Neural progenitor cell (in vitro differentiated cells): ENCODE measurements around the gene VPS50.

Experiments
- EZH2 ChIP-seq: fragments of 200-600 bp; sonication (generic); IDR thresholded peaks from 2 replicates; pipeline ENCODE4 v1.6.1; 2017; ENCODE audit warnings: antibody characterized with exemption, mild to moderate bottlenecking, moderate library complexity
- TF ChIP-seq, protein P1 (sequence below): fragments of 200-600 bp; sonication (generic); IDR thresholded peaks from 2 replicates; pipeline ENCODE4 v1.5.1; 2017; ENCODE audit warnings: antibody characterized with exemption, mild to moderate bottlenecking

DNA sequence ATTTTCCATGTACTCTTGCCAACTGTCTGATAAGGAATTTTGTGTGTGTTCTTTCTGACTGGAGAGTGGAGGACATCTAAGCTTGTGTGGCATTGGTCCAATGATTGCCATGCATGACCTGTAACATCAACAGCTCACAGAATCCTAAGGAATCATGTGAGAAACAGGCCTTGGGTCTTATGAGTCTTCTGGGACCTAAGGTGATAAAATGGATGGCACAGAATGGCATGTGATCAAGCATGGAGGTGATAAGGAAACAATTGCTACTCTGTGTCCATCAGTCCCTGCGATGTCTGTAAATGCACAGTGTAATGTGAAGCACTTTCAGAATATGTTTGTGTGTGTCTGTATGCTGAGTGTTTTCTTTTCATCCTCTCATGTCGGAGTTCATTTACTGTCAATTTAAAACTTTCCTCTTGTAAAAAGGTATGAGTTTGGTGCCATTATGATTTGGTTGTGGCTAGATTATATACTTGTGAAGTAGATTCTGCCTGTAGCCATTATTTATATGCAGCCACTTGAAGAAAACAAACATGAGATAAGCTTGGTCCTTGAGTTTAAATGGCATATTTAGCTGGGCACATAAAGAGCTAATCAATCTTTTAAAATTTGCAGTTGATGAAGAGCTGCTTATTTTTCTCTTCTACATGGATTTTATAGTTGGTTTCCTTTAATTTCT lies 127.5 kb downstream of the VPS50 start:
- no peak for TF ChIP-seq EZH2
- TF ChIP-seq, protein P1, sequence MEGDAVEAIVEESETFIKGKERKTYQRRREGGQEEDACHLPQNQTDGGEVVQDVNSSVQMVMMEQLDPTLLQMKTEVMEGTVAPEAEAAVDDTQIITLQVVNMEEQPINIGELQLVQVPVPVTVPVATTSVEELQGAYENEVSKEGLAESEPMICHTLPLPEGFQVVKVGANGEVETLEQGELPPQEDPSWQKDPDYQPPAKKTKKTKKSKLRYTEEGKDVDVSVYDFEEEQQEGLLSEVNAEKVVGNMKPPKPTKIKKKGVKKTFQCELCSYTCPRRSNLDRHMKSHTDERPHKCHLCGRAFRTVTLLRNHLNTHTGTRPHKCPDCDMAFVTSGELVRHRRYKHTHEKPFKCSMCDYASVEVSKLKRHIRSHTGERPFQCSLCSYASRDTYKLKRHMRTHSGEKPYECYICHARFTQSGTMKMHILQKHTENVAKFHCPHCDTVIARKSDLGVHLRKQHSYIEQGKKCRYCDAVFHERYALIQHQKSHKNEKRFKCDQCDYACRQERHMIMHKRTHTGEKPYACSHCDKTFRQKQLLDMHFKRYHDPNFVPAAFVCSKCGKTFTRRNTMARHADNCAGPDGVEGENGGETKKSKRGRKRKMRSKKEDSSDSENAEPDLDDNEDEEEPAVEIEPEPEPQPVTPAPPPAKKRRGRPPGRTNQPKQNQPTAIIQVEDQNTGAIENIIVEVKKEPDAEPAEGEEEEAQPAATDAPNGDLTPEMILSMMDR, result no peak
